HCT116 (cell line): ENCODE measurements around the gene SH2D6.

ENCODE experiments used
- CTCF ChIP-seq, 3 experiments: fragments of 200-600 bp in 1 of 3; sonication (generic) in 1 of 3; IDR thresholded peaks in 2 of 3; conservative IDR thresholded peaks in 1 of 3; 2 replicates each; pipeline ENCODE4 v1.5.1; 2012 to 2017; ENCODE audit warnings: low read depth in 2 of 3, low read length in 2 of 3, antibody characterized with exemption in 1 of 3, borderline replicate concordance in 1 of 3, control low read depth in 1 of 3, mild to moderate bottlenecking in 1 of 3, mixed read lengths in 1 of 3, mixed run types in 1 of 3, moderate library complexity in 1 of 3; ENCODE audit not compliant: insufficient read depth in 1 of 3
- JUND ChIP-seq: IDR thresholded peaks from 2 replicates; pipeline ENCODE4 v1.6.1; 2012

DNA sequence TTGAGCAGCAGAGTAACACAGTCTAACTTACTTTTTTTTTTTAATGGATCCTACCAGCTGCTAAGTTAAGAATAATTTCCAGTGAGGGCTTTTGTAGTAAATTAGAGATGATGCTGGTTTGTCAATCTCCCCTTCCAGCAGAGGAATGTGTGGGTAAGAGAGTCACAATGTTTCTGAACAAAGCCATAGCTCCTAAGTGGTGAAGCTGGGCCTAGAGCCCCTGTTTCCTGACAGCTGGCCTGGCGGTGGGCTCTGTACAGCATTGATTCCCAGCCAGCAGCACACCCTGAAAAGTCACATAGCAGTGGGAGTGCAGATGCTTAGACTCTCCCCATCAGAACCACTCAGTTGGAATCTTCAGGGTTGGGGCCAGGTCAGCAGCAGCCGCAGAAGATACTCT is 32.8 kb upstream of the SH2D6 start:
- no peak for TF ChIP-seq CTCF (IDR thresholded peaks at IDR 0.05 in 2 of 3, conservative IDR thresholded peaks at IDR 0.05 in 1 of 3; ENCODE audit: borderline replicate concordance in 1 of 3, insufficient read depth in 1 of 3, low read depth in 2 of 3, low read length in 2 of 3)
- no peak for TF ChIP-seq JUND
